ENCODE results near the gene PTGIS. TPM values are rescaled to one million over a fixed set of nuclear protein-coding genes. Genes with fewer than 3 reads are reported as not detected.

PTGIS gene
- total RNA-seq, 1 donor from 2014 or later: 12.2 TPM

DNA sequence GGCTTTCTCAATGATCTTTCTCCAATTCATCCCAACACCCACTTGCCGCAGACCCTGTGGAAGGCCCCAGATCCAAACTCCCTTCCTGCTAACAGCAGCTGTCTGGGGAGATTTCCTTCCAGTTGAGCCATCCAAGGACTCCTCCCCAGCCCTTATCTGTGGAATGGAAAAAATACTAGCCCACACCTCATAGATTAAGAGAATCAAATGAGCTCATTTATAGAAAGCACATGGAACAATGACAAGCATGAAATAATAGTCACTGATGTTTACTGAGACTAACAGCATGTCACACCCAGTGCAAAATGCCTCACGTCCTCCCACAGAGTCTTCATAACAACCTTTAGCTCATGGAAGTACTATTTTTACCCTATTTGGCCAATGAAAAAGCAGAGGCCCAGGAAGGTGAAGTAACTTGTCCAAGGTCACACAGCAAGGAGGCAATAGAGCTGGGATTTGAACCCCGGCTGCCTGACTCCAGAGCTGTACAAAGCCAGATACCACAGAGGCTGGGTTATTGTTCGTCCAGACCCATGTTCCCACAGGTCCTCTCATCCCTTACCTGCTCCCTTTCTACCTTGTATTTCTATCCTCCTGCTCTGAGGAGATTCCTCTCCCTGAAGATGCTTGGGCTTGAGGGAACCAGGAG is 23.4 kb upstream of the PTGIS start:
- Mint-ChIP-seq H3K9me3 (ENCODE audit: unreplicated experiment) (no peaks in the 10 kb centered on the region), H3K36me3 (ENCODE audit: low read depth, unreplicated experiment) (peaks cover 10% of the 10 kb centered on the region), H3K27ac (ENCODE audit: unreplicated experiment) (no peak overlapping the region), H3K27me3 (ENCODE audit: unreplicated experiment) (peaks cover 17% of the 10 kb centered on the region), H3K4me3 (ENCODE audit: unreplicated experiment) (no peak overlapping the region), H3K4me1 (ENCODE audit: unreplicated experiment) (peaks cover 35% of the 10 kb centered on the region)
- TF ChIP-seq, protein P1, sequence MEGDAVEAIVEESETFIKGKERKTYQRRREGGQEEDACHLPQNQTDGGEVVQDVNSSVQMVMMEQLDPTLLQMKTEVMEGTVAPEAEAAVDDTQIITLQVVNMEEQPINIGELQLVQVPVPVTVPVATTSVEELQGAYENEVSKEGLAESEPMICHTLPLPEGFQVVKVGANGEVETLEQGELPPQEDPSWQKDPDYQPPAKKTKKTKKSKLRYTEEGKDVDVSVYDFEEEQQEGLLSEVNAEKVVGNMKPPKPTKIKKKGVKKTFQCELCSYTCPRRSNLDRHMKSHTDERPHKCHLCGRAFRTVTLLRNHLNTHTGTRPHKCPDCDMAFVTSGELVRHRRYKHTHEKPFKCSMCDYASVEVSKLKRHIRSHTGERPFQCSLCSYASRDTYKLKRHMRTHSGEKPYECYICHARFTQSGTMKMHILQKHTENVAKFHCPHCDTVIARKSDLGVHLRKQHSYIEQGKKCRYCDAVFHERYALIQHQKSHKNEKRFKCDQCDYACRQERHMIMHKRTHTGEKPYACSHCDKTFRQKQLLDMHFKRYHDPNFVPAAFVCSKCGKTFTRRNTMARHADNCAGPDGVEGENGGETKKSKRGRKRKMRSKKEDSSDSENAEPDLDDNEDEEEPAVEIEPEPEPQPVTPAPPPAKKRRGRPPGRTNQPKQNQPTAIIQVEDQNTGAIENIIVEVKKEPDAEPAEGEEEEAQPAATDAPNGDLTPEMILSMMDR (IDR thresholded peaks at IDR 0.05; ENCODE audit: unreplicated experiment): no peak
- no peak for DNase-seq (ENCODE audit: low spot score)

GRCh38 chr20:49590163-49591017 is 22.5 kb upstream of the PTGIS start:
- Mint-ChIP-seq H3K27ac (ENCODE audit: unreplicated experiment) (peak overlapping the region; percentile 22), H3K4me3 (ENCODE audit: unreplicated experiment) (peak overlapping the region; percentile 37), H3K36me3 (ENCODE audit: low read depth, unreplicated experiment) (peaks cover 10% of the 10 kb centered on the region), H3K4me1 (ENCODE audit: unreplicated experiment) (peaks cover 35% of the 10 kb centered on the region), H3K27me3 (ENCODE audit: unreplicated experiment) (peaks cover 15% of the 10 kb centered on the region), H3K9me3 (ENCODE audit: unreplicated experiment) (no peaks in the 10 kb centered on the region)
- no peak for DNase-seq (ENCODE audit: low spot score)
- TF ChIP-seq, protein P1 (IDR thresholded peaks at IDR 0.05; ENCODE audit: unreplicated experiment): no peak

DNA sequence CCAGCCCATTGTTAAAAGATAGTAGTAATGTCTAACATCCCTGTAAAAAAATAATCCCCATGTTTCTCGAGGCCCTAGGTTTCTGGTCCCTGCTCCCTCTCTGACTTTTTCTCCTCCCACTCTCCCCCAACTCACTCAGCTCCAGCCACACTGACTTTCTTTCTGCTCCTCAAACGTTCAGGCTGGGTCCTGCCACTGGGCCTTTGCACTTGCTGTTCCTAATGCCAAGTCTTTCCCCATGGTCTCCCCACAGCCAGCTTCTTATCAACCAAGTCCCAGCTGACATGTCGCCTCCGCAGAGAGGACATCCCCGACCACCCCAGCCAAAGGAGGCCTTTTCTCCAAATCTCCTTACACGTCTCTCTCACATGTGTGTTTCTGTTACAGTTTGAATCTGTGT is 21.8 kb upstream of the PTGIS start:
- Mint-ChIP-seq H3K27me3 (ENCODE audit: unreplicated experiment) (peaks cover 11% of the 10 kb centered on the region), H3K36me3 (ENCODE audit: low read depth, unreplicated experiment) (peaks cover 10% of the 10 kb centered on the region), H3K4me3 (ENCODE audit: unreplicated experiment) (peak overlapping the region; percentile 37), H3K4me1 (ENCODE audit: unreplicated experiment) (peaks cover 31% of the 10 kb centered on the region), H3K9me3 (ENCODE audit: unreplicated experiment) (no peaks in the 10 kb centered on the region), H3K27ac (ENCODE audit: unreplicated experiment) (peak overlapping the region; percentile 22)
- TF ChIP-seq, protein P1 (IDR thresholded peaks at IDR 0.05; ENCODE audit: unreplicated experiment): no peak
- DNase-seq (ENCODE audit: low spot score): no peak

DNA sequence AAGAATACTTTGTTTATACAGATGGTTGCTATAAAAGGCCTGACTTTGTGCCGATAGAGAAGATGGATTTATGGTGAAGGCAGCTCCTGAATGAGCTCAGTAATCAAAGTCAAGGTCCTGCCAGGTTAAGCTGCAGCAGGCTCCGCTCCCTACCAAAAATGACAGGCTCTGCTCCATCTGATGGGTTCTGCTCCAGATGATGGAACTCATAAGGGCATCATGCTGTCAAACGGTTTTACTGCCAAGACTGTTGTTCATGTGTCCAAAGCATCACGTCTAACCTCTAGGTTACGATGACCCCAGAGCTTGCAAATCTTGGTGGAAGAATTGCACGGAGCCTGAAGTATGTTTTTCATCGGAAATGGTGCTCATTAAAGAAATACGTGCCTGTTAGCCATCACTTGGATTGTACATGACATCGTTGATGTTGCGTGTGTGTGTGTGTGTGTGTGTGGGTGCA is 19.2 kb upstream of the PTGIS start:
- DNase-seq (ENCODE audit: low spot score): no peak
- H3K4me3 Mint-ChIP-seq (ENCODE audit: unreplicated experiment): no peak overlapping the region
- H3K36me3 Mint-ChIP-seq (ENCODE audit: low read depth, unreplicated experiment): peaks cover 7% of the 10 kb centered on the region
- no peak overlapping the region for H3K27ac Mint-ChIP-seq (ENCODE audit: unreplicated experiment)
- peaks cover 15% of the 10 kb centered on the region for H3K27me3 Mint-ChIP-seq (ENCODE audit: unreplicated experiment)
- H3K9me3 Mint-ChIP-seq (ENCODE audit: unreplicated experiment): no peaks in the 10 kb centered on the region
- H3K4me1 Mint-ChIP-seq (ENCODE audit: unreplicated experiment): peaks cover 26% of the 10 kb centered on the region
- TF ChIP-seq, protein P1 (IDR thresholded peaks at IDR 0.05; ENCODE audit: unreplicated experiment): no peak
